GM23338 (cell line): ENCODE data around the gene IL19. TPM values are rescaled to one million over a fixed set of nuclear protein-coding genes. Genes with fewer than 3 reads are reported as not detected.

ENCODE experiments used
- ATAC-seq: fragments of 200-7000 bp; cut with Tn5 transposase; 3 replicates; pipeline ENCODE4 v1.9.1; 2020
- DNase-seq: peaks from one replicate; pipeline ENCODE4 v3.0.0-alpha.2; 2015; ENCODE audit warnings: low spot score
- H2AFZ ChIP-seq: fragments of 200-600 bp; sonication (generic); 2 replicates; pipeline ENCODE4 v1.8.0; 2016; ENCODE audit warnings: antibody characterized with exemption, mild to moderate bottlenecking, moderate library complexity
- H3F3A ChIP-seq: fragments of 200-600 bp; sonication (generic); replicated peaks from 2 replicates; pipeline ENCODE4 v1.8.0; 2017; ENCODE audit warnings: antibody characterized with exemption, mixed run types, low read depth
- H3K27ac ChIP-seq: fragments of 200-600 bp; sonication (generic); 2 replicates; pipeline ENCODE4 v1.6.1; 2016; ENCODE audit warnings: low read depth
- H3K27me3 ChIP-seq: fragments of 200-600 bp; sonication (generic); 2 replicates; pipeline ENCODE4 v1.8.0; 2016; ENCODE audit warnings: mild to moderate bottlenecking, mixed run types, moderate library complexity; ENCODE audit not compliant: insufficient read depth
- H3K36me3 ChIP-seq: fragments of 200-600 bp; sonication (generic); 2 replicates; pipeline ENCODE4 v1.8.0; 2016; ENCODE audit warnings: mild to moderate bottlenecking; ENCODE audit not compliant: insufficient read depth
- H3K4me1 ChIP-seq: fragments of 200-600 bp; sonication (generic); 2 replicates; pipeline ENCODE4 v1.8.0; 2016; ENCODE audit warnings: mild to moderate bottlenecking, moderate library complexity; ENCODE audit not compliant: insufficient read depth
- H3K4me2 ChIP-seq: fragments of 200-600 bp; sonication (generic); 2 replicates; pipeline ENCODE4 v1.7.1; 2017; ENCODE audit warnings: mixed run types
- H3K4me3 ChIP-seq: fragments of 200-600 bp; sonication (generic); 2 replicates; pipeline ENCODE4 v1.6.1; 2016; ENCODE audit warnings: mixed run types
- H3K79me2 ChIP-seq: fragments of 200-600 bp; sonication (generic); replicated peaks from 2 replicates; pipeline ENCODE4 v1.8.0; 2017; ENCODE audit warnings: mild to moderate bottlenecking; ENCODE audit not compliant: insufficient read depth
- H3K9me2 ChIP-seq: fragments of 200-600 bp; sonication (generic); 2 replicates; pipeline ENCODE4 v1.8.0; 2017; ENCODE audit not compliant: insufficient read depth
- H4K20me1 ChIP-seq: fragments of 200-600 bp; sonication (generic); replicated peaks from 2 replicates; pipeline ENCODE4 v1.8.0; 2017; ENCODE audit warnings: mild to moderate bottlenecking; ENCODE audit not compliant: insufficient read depth
- H3K27ac Mint-ChIP-seq: 2 replicates; pipeline ENCODE4 v1.8.0; 2020; ENCODE audit warnings: inconsistent platforms, mild to moderate bottlenecking, moderate library complexity, mixed read lengths
- H3K27me3 Mint-ChIP-seq: 3 replicates; pipeline ENCODE4 v1.8.0; 2022; ENCODE audit warnings: low read depth, mild to moderate bottlenecking, moderate library complexity, mixed read lengths, inconsistent platforms; ENCODE audit not compliant: insufficient read depth, poor library complexity
- H3K36me3 Mint-ChIP-seq: 3 replicates; pipeline ENCODE4 v1.8.0; 2021; ENCODE audit warnings: low read depth, mild to moderate bottlenecking, inconsistent platforms, moderate library complexity, mixed read lengths
- H3K4me1 Mint-ChIP-seq: 3 replicates; pipeline ENCODE4 v1.8.0; 2020; ENCODE audit warnings: mild to moderate bottlenecking, inconsistent platforms, mixed read lengths
- H3K4me3 Mint-ChIP-seq: 3 replicates; pipeline ENCODE4 v1.8.0; 2021; ENCODE audit warnings: moderate library complexity, mild to moderate bottlenecking, inconsistent platforms, mixed read lengths
- H3K9me3 Mint-ChIP-seq: 3 replicates; pipeline ENCODE4 v1.8.0; 2020; ENCODE audit warnings: moderate library complexity, mild to moderate bottlenecking, inconsistent platforms, mixed read lengths
- EZH2 ChIP-seq: fragments of 200-600 bp; sonication (generic); IDR thresholded peaks from one replicate; pipeline ENCODE4 v1.8.0; 2017; ENCODE audit warnings: antibody characterized with exemption, mild to moderate bottlenecking, low read depth; ENCODE audit not compliant: unreplicated experiment
- EZH2phosphoT487 ChIP-seq: fragments of 200-600 bp; sonication (generic); IDR thresholded peaks from one replicate; pipeline ENCODE4 v1.8.1; 2018; ENCODE audit warnings: antibody characterized with exemption; ENCODE audit not compliant: unreplicated experiment
- JUNB ChIP-seq: IDR thresholded peaks from one replicate; pipeline ENCODE4 v1.6.1; 2016; ENCODE audit warnings: antibody characterized with exemption; ENCODE audit not compliant: unreplicated experiment
- NANOG ChIP-seq: IDR thresholded peaks from 2 replicates; pipeline ENCODE4 v1.6.1; 2016; ENCODE audit warnings: antibody characterized with exemption, borderline replicate concordance
- POLR2AphosphoS5 ChIP-seq: IDR thresholded peaks from 2 replicates; pipeline ENCODE4 v1.6.1; 2016; ENCODE audit warnings: antibody characterized with exemption, low read depth
- STAT1 ChIP-seq: IDR thresholded peaks from one replicate; pipeline ENCODE4 v1.6.1; 2016; ENCODE audit warnings: antibody characterized with exemption; ENCODE audit not compliant: unreplicated experiment
- ZNF114 ChIP-seq: fragments of 250-450 bp; sonication (Bioruptor Pico); IDR thresholded peaks from 2 replicates; pipeline ENCODE4 v1.5.0; 2020; ENCODE audit warnings: mild to moderate bottlenecking, moderate library complexity
- ZNF331 ChIP-seq: fragments of 250-450 bp; sonication (Bioruptor Pico); IDR thresholded peaks from 2 replicates; pipeline ENCODE4 v1.5.0; 2020; ENCODE audit warnings: low read depth, mild to moderate bottlenecking, moderate library complexity
- ZNF462 ChIP-seq: fragments of 250-450 bp; sonication (Bioruptor Pico); IDR thresholded peaks from 2 replicates; pipeline ENCODE4 v1.5.0; 2020; ENCODE audit warnings: mild to moderate bottlenecking, moderate library complexity
- polyA plus RNA-seq: library from polyadenylated mRNA; unstranded; fragments of >200 nt; fragmentation: Nextera tagmentation; extraction: Ambion mirVana; gene quantifications from 2 replicates; pipeline ENCODE4 v1.2.1, GENCODE V29; 2016
- total RNA-seq: library from RNA; depleted of rRNA; stranded (reverse); fragments of >200 nt; shearing (Covaris generic); gene quantifications from 2 replicates; pipeline ENCODE4 v1.2.3, GENCODE V29; 2014
- TF ChIP-seq, protein P1 (sequence below): IDR thresholded peaks from 2 replicates; pipeline ENCODE4 v1.6.1; 2016; ENCODE audit warnings: antibody characterized with exemption

Gene IL19
- total and polyA plus RNA-seq, 2 experiments from 2014 or later = not detected

GRCh38 chr1:206812471-206812870 is 41.9 kb downstream of the IL19 start:
- no peaks in the 10 kb centered on the region for H3K27me3 ChIP-seq
- DNase-seq = no peak
- no peaks in the 10 kb centered on the region; the same call in 1 of the 2 replicates for H4K20me1 ChIP-seq
- H3K4me1 ChIP-seq = no peaks in the 10 kb centered on the region
- H3K4me3 ChIP-seq = no peak overlapping the region
- TF ChIP-seq ZNF462 (CRISPR knock-in tag) = no peak
- no peak overlapping the region for H3K4me3 Mint-ChIP-seq
- no peak overlapping the region for H3K27ac ChIP-seq
- no peak for ATAC-seq
- H3K27ac Mint-ChIP-seq = no peak overlapping the region
- H3K36me3 ChIP-seq = no peaks in the 10 kb centered on the region
- no peak overlapping the region for H3K4me2 ChIP-seq
- peaks cover 3% of the 10 kb centered on the region; the same call in 1 of the 3 replicates for H3K9me3 Mint-ChIP-seq
- H3K36me3 Mint-ChIP-seq = no peaks in the 10 kb centered on the region
- H2AFZ ChIP-seq = no peak overlapping the region
- no peaks in the 10 kb centered on the region for H3K27me3 Mint-ChIP-seq
- no peaks in the 10 kb centered on the region for H3K9me2 ChIP-seq
- no peaks in the 10 kb centered on the region for H3K79me2 ChIP-seq
- H3K4me1 Mint-ChIP-seq = peaks cover 6% of the 10 kb centered on the region; the same call in 2 of the 3 replicates
- H3F3A ChIP-seq = no peaks in the 10 kb centered on the region

GRCh38 chr1:206814716-206815341 is 44.3 kb downstream of the IL19 start:
- Histone ChIP-seq H4K20me1 (no peaks in the 10 kb centered on the region; the same call in 1 of the 2 replicates), H3K4me1 (no peaks in the 10 kb centered on the region), H3F3A (no peaks in the 10 kb centered on the region), H3K36me3 (no peaks in the 10 kb centered on the region), H3K27me3 (no peaks in the 10 kb centered on the region), H3K79me2 (no peaks in the 10 kb centered on the region), H3K4me3 (no peak overlapping the region), H2AFZ (no peak overlapping the region), H3K27ac (no peak overlapping the region), H3K4me2 (no peak overlapping the region), H3K9me2 (no peaks in the 10 kb centered on the region)
- Mint-ChIP-seq H3K9me3 (peaks cover 3% of the 10 kb centered on the region; the same call in 1 of the 3 replicates), H3K4me3 (no peak overlapping the region), H3K36me3 (no peaks in the 10 kb centered on the region), H3K27ac (no peak overlapping the region), H3K4me1 (no peaks in the 10 kb centered on the region), H3K27me3 (no peaks in the 10 kb centered on the region)
- ATAC-seq (no peak), DNase-seq (no peak)
- TF ChIP-seq STAT1 (no peak), EZH2phosphoT487 (no peak), NANOG (no peak), JUNB (no peak), POLR2AphosphoS5 (no peak), ZNF331 (no peak), ZNF114 (CRISPR knock-in tag) (no peak), EZH2 (no peak)
- TF ChIP-seq, protein P1, sequence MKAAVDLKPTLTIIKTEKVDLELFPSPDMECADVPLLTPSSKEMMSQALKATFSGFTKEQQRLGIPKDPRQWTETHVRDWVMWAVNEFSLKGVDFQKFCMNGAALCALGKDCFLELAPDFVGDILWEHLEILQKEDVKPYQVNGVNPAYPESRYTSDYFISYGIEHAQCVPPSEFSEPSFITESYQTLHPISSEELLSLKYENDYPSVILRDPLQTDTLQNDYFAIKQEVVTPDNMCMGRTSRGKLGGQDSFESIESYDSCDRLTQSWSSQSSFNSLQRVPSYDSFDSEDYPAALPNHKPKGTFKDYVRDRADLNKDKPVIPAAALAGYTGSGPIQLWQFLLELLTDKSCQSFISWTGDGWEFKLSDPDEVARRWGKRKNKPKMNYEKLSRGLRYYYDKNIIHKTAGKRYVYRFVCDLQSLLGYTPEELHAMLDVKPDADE = no peak
